ENCODE results near the gene AKAP6. TPM values are rescaled to one million over a fixed set of nuclear protein-coding genes. Genes with fewer than 3 reads are reported as not detected.

The AKAP6 gene
- total RNA-seq, 1 experiment from 2014 or later = 1.1 TPM

DNA sequence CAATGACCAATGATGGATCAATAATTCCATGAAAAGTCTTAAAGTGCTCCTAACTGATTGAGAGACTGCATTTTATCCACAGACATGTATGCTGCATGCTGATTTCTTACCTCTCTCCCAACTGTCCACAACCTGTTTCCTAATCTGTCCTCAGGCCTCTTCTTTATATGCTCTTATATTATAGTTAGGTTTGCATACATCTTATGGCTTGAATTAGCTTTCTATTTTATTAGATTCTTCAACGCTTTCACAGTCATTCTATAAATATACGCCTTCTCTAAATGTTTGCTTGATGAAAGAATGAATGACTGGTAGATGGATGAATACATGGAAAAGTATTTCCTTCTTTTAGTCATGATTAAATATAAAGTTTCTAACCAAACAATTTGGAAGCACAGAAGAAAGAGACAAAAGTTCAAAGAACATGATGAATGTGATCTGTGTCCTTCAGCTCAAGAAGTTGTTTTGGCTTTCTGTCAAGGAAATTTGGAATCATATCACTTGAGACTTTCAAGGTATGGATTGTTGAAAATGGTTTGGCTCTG is 517.8 kb downstream of the AKAP6 start:
- WGBS (ENCODE audit: extremely low coverage, insufficient read length, low lambda C conversion rate) = no CpG with 5 or more reads among the region's 2 CpGs
- H3K4ac ChIP-seq (ENCODE audit: low read depth, low read length) = no peak overlapping the region
- no peaks in the 10 kb centered on the region for H3K79me2 ChIP-seq (ENCODE audit: insufficient read depth, low read length)
- no peak overlapping the region for H3K4me2 ChIP-seq (ENCODE audit: insufficient read depth, insufficient read length, low read length)
- H2AFZ ChIP-seq (ENCODE audit: low read length) = no peak overlapping the region
- H3K4me1 ChIP-seq (ENCODE audit: insufficient read depth, low read length) = no peaks in the 10 kb centered on the region
- H2BK12ac ChIP-seq (ENCODE audit: insufficient read length, low read depth, low read length) = no peak overlapping the region
- Mint-ChIP-seq H3K9me3 (peaks cover 2 to 11% of the 10 kb centered on the region in 2 experiments; a peak in 3 of 5 replicates), H3K4me3 (no peak overlapping the region), H3K27ac (no peak overlapping the region), H3K36me3 (ENCODE audit: insufficient read depth in 1 of 3, low read depth in 3 of 3) (no peaks in the 10 kb centered on the region), H3K27me3 (ENCODE audit: low read depth) (no peaks in the 10 kb centered on the region), H3K4me1 (no peaks in the 10 kb centered on the region)
- no peak for DNase-seq
- no peak overlapping the region for H3T11ph ChIP-seq (ENCODE audit: low read length)
- no peaks in the 10 kb centered on the region for H3K23me2 ChIP-seq (ENCODE audit: insufficient read length, low read depth, low read length, poor library complexity, severe bottlenecking)
- H2BK15ac ChIP-seq (ENCODE audit: low read depth, low read length) = no peak overlapping the region
- H4K91ac ChIP-seq (ENCODE audit: insufficient read length, low read depth, low read length) = no peak overlapping the region
- H4K20me1 ChIP-seq (ENCODE audit: control insufficient read depth, insufficient read depth, insufficient read length) = no peaks in the 10 kb centered on the region
- no peak overlapping the region for H4K8ac ChIP-seq (replicated peaks; ENCODE audit: insufficient read length, low read depth, low read length)
- no peaks in the 10 kb centered on the region for H3K79me1 ChIP-seq (ENCODE audit: insufficient read depth, low read depth, low read length, poor library complexity, severe bottlenecking)
- no peaks in the 10 kb centered on the region for H3K27me3 ChIP-seq (ENCODE audit: insufficient read depth, low read length)
- no peak overlapping the region for H4K5ac ChIP-seq (ENCODE audit: insufficient read length, low read depth, low read length)
- TF ChIP-seq, protein P1, sequence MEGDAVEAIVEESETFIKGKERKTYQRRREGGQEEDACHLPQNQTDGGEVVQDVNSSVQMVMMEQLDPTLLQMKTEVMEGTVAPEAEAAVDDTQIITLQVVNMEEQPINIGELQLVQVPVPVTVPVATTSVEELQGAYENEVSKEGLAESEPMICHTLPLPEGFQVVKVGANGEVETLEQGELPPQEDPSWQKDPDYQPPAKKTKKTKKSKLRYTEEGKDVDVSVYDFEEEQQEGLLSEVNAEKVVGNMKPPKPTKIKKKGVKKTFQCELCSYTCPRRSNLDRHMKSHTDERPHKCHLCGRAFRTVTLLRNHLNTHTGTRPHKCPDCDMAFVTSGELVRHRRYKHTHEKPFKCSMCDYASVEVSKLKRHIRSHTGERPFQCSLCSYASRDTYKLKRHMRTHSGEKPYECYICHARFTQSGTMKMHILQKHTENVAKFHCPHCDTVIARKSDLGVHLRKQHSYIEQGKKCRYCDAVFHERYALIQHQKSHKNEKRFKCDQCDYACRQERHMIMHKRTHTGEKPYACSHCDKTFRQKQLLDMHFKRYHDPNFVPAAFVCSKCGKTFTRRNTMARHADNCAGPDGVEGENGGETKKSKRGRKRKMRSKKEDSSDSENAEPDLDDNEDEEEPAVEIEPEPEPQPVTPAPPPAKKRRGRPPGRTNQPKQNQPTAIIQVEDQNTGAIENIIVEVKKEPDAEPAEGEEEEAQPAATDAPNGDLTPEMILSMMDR (conservative IDR thresholded peaks at IDR 0.05) = no peak
- H3K27ac ChIP-seq (ENCODE audit: insufficient read length, low read depth, low read length) = no peak overlapping the region
- no peak overlapping the region for H2BK120ac ChIP-seq (ENCODE audit: low read depth, low read length, poor library complexity, severe bottlenecking)
- H2BK5ac ChIP-seq (ENCODE audit: insufficient read length, low read length) = no peak overlapping the region
- H3K14ac ChIP-seq (ENCODE audit: insufficient read depth, low read length) = no peak overlapping the region
- H3K9ac ChIP-seq (ENCODE audit: extremely low read depth, insufficient read length, low read length) = no peak overlapping the region
- H3K18ac ChIP-seq (ENCODE audit: insufficient read length, low read depth, low read length) = no peak overlapping the region
- H2BK20ac ChIP-seq (ENCODE audit: low read depth, low read length, poor library complexity, severe bottlenecking) = no peak overlapping the region
- no peak overlapping the region for H3K23ac ChIP-seq (ENCODE audit: insufficient read length, low read depth, low read length)
- H3K9me3 ChIP-seq (ENCODE audit: control insufficient read depth, low read depth, low read length) = no peaks in the 10 kb centered on the region
- H3K56ac ChIP-seq (ENCODE audit: insufficient read length, low read depth, low read length) = no peak overlapping the region
- H2AK5ac ChIP-seq (ENCODE audit: insufficient read length, low read length) = no peak overlapping the region

Measured in H9 (cell line).